KMS-11 (cell line): ENCODE measurements around the gene SMIM7.
"Not testable (repeated sequence)": the region's sequence is repeated elsewhere in the genome, so short reads cannot be mapped to it uniquely, and the experiment has no call there.

Source experiments
- H2AFZ ChIP-seq: fragments of 200-600 bp; sonication (generic); 2 replicates; pipeline ENCODE4 v1.6.1; 2016; ENCODE audit warnings: antibody characterized with exemption, mixed run types, low read depth
- H3K27ac ChIP-seq: fragments of 200-600 bp; sonication (generic); 2 replicates; pipeline ENCODE4 v1.6.1; 2016; ENCODE audit warnings: mild to moderate bottlenecking, mixed run types
- H3K27me3 ChIP-seq: fragments of 200-600 bp; sonication (generic); 2 replicates; pipeline ENCODE4 v1.6.1; 2017; ENCODE audit warnings: mild to moderate bottlenecking, low read depth, mixed run types, moderate library complexity; ENCODE audit not compliant: insufficient read depth
- H3K36me3 ChIP-seq: fragments of 200-600 bp; sonication (generic); 2 replicates; pipeline ENCODE4 v1.6.1; 2017; ENCODE audit warnings: mild to moderate bottlenecking, mixed run types; ENCODE audit not compliant: insufficient read depth
- H3K4me1 ChIP-seq: fragments of 200-600 bp; sonication (generic); 2 replicates; pipeline ENCODE4 v1.6.1; 2016; ENCODE audit warnings: mild to moderate bottlenecking, low read depth, mixed run types; ENCODE audit not compliant: poor library complexity, severe bottlenecking
- H3K4me2 ChIP-seq: fragments of 200-600 bp; sonication (generic); 2 replicates; pipeline ENCODE4 v1.7.0; 2016; ENCODE audit warnings: mild to moderate bottlenecking, mixed run types
- H3K4me3 ChIP-seq: fragments of 200-600 bp; sonication (generic); IDR thresholded peaks from 2 replicates; pipeline ENCODE4 v1.6.1; 2017; ENCODE audit warnings: low read depth, low read length, mixed read lengths; ENCODE audit not compliant: insufficient read depth
- H3K79me2 ChIP-seq: fragments of 200-600 bp; sonication (generic); 2 replicates; pipeline ENCODE4 v1.6.1; 2016; ENCODE audit warnings: low read depth, mixed run types; ENCODE audit not compliant: insufficient read depth
- H3K9ac ChIP-seq: fragments of 200-600 bp; sonication (generic); 2 replicates; pipeline ENCODE4 v1.6.1; 2016; ENCODE audit warnings: mild to moderate bottlenecking, mixed run types
- H4K20me1 ChIP-seq: fragments of 200-600 bp; sonication (generic); 2 replicates; pipeline ENCODE4 v1.6.1; 2016; ENCODE audit warnings: mild to moderate bottlenecking, mixed run types; ENCODE audit not compliant: insufficient read depth
- TF ChIP-seq, protein P1 (sequence below): fragments of 200-600 bp; sonication (generic); conservative IDR thresholded peaks from 2 replicates; pipeline ENCODE4 v1.6.1; 2017; ENCODE audit warnings: low read depth, mild to moderate bottlenecking, antibody characterized with exemption, low read length, moderate library complexity, mixed read lengths

The SMIM7 gene

DNA sequence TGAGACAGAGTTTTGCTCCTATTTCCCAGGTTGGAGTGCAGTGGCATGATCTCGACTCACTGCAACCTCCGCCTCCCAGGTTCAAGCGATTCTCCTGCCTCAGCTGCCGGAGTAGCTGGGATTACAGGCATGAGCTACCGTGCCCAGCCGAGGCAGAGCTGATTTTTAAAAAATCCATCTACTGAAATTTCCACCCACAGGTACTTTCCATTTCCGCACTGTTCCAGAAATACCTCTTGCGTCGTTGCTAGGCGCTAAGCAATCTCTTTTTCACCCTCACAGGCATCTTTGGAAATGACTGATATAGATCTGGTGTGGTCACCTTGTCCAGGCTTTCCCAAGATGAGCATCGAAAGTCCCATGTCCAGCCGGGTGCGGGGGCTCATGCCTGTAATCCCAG lies 10.3 kb upstream of the SMIM7 start:
- Histone ChIP-seq H3K27me3 (no peaks in the 10 kb centered on the region), H3K4me2 (no peak overlapping the region), H3K4me1 (no peaks in the 10 kb centered on the region), H2AFZ (no peak overlapping the region), H4K20me1 (no peaks in the 10 kb centered on the region), H3K36me3 (no peaks in the 10 kb centered on the region), H3K9ac (no peak overlapping the region), H3K27ac (no peak overlapping the region), H3K4me3 (no peak overlapping the region), H3K79me2 (no peaks in the 10 kb centered on the region)
- TF ChIP-seq, protein P1, sequence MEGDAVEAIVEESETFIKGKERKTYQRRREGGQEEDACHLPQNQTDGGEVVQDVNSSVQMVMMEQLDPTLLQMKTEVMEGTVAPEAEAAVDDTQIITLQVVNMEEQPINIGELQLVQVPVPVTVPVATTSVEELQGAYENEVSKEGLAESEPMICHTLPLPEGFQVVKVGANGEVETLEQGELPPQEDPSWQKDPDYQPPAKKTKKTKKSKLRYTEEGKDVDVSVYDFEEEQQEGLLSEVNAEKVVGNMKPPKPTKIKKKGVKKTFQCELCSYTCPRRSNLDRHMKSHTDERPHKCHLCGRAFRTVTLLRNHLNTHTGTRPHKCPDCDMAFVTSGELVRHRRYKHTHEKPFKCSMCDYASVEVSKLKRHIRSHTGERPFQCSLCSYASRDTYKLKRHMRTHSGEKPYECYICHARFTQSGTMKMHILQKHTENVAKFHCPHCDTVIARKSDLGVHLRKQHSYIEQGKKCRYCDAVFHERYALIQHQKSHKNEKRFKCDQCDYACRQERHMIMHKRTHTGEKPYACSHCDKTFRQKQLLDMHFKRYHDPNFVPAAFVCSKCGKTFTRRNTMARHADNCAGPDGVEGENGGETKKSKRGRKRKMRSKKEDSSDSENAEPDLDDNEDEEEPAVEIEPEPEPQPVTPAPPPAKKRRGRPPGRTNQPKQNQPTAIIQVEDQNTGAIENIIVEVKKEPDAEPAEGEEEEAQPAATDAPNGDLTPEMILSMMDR: no peak

DNA sequence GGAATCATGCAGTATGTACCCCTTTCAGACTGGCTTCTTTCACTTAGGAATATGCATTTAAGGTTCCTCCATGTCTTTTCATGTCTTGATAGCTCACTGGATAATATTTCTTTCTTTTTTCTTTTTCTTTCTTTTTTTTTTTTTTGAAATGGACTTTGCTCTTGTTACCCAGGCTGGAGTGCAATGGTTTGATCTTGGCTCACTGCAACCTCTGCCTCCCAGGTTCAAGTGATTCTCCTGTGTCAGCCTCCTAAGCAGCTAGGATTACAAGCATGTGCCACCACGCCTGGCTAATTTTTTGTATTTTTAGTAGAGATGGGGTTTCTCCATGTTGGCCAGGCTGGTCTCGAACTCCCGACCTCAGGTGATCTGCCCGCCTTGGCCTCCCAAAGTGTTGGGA lies 8.8 kb upstream of the SMIM7 start:
- not testable (repeated sequence) for H4K20me1 ChIP-seq, H3K4me3 ChIP-seq, H3K9ac ChIP-seq, H3K27me3 ChIP-seq, H3K4me1 ChIP-seq, H3K79me2 ChIP-seq, H3K36me3 ChIP-seq, H3K4me2 ChIP-seq, H2AFZ ChIP-seq, H3K27ac ChIP-seq

DNA sequence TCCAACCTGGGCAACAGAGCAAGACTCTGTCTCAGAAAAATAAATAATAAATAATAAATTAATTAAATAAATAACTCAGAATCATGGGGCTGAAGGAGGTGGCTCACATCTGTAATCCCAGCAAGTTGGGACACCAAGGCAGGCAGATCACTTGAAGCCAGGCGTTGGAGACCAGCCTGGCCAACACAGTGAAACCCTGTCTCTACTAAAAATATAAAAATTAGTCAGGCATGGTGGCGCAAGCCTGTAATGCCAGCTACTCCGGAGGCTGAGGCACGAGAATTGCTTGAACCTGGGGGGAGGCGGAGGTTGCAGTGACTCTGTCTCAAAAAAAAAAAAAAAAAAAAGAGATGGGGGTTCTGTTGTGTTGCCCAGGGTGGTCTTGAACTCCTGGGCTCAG lies 8.2 kb upstream of the SMIM7 start:
- Histone ChIP-seq H3K4me1 (no peaks in the 10 kb centered on the region), H2AFZ (no peak overlapping the region), H3K27ac (no peak overlapping the region), H3K4me3 (no peak overlapping the region), H3K9ac (no peak overlapping the region), H3K27me3 (no peaks in the 10 kb centered on the region), H3K36me3 (no peaks in the 10 kb centered on the region), H3K4me2 (no peak overlapping the region), H3K79me2 (no peaks in the 10 kb centered on the region), H4K20me1 (no peaks in the 10 kb centered on the region)
- TF ChIP-seq, protein P1: no peak

DNA sequence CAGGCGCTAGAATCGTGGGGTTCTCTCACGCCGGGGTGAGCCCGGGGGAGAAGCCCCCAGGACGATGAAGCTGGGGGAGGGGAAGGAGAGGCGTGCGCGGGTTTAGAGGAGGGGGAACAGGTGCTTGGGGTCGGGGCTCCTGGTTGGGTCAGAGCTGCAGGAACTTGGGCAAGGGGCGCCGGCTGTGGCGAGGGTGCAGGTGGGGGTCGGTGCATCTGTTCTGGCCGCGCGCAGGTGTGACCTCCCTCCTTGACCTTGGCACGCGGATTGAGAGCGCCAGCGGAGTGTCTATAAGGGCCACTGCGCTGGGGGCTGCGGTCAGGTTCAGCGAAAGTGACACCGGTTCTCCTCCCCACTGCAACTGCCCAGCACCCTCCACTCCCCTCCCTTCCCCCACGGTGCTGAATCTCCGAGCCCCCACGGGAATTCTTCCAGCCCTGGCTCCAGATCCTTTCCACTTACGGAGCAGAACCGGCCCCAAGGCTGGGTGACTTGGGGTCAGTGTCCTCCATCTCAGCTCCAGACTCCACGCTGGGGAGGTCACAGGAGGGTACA lies 1.6 kb upstream of the SMIM7 start:
- H3K79me2 ChIP-seq: peaks cover 22% of the 10 kb centered on the region
- H3K27ac ChIP-seq: no peak overlapping the region
- no peaks in the 10 kb centered on the region for H3K36me3 ChIP-seq
- TF ChIP-seq, protein P1: no peak
- H3K27me3 ChIP-seq: no peaks in the 10 kb centered on the region
- peak overlapping the region; percentile 86 for H3K4me2 ChIP-seq
- H4K20me1 ChIP-seq: 0 out of 2 replicates have a peak, but pooled peaks cover 4% of the 10 kb centered on the region
- no peak overlapping the region for H3K4me3 ChIP-seq
- peak overlapping the region; percentile 49; the same call in 1 of the 2 replicates for H3K9ac ChIP-seq
- peaks cover 24% of the 10 kb centered on the region for H3K4me1 ChIP-seq
- peak overlapping the region; percentile 68 for H2AFZ ChIP-seq

DNA sequence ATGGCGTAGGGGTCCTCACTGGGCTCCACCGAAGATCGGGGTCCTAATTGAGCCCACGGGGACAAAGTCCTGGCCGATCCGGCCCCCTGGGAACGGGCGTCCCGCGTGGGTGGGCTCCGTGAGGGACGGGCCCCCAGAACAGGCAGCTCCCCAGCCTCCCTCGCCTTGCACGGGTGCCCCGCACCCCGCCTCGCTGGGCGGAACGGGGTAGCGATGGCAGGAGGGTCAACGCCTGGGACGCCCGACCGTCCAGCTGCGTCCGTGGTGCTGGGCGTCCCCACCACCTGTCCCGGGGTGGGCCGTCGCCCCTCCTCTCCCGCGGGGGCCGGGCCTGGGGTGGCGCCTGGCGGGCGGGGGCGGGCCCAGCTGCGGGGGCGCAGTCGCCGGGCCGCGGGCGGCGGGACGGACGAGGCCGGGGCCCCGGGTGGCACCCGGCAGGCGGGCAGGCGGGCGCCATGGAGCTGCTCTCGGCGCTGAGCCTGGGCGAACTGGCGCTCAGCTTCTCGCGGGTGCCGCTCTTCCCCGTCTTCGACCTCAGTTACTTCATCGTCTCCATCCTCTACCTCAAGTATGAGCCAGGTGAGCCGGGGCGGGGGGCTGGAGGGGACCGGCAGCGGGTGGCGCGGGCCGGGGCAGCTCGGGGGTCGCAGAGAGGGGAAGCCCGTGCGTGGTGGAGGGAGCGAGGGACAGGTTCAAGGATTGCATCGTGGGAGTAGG lies 977 bp upstream of the SMIM7 start, which contains the start of gene TMEM38A:
TSS of gene TMEM38A (plus strand) at position 377 of the 717 bp plus-strand sequence. CDS start at position 456, 79 bp downstream.
- Histone ChIP-seq H3K27ac (peak within 1 kb of the TSS; percentile 38), H3K27me3 (no peaks in the 10 kb centered on the region), H3K4me1 (peaks cover 24% of the 10 kb centered on the region)

More for the DNA sequence above, 977 bp upstream of the SMIM7 start, which contains the start of gene TMEM38A:
- H3K4me3 ChIP-seq: no peak within 1 kb of the TSS
- peaks cover 22% of the 10 kb centered on the region for H3K79me2 ChIP-seq
- no peaks in the 10 kb centered on the region for H3K36me3 ChIP-seq
- H3K4me2 ChIP-seq: peak within 1 kb of the TSS; percentile 93
- H4K20me1 ChIP-seq: 0 out of 2 replicates have a peak, but pooled peaks cover 4% of the 10 kb centered on the region
- H2AFZ ChIP-seq: peak within 1 kb of the TSS; percentile 68
- TF ChIP-seq, protein P1: no peak
- peak within 1 kb of the TSS; percentile 52 for H3K9ac ChIP-seq
